Psoas muscle (tissue), 8 donors: ENCODE results near the gene ZNF654. TPM values are rescaled to one million over a fixed set of nuclear protein-coding genes. Genes with fewer than 3 reads are reported as not detected.
A peak's percentile ranks its signal among the peaks of the same experiment; 100 is the strongest.

Source experiments
- ATAC-seq, 4 donors: fragments of 200-7000 bp; cut with Tn5 transposase; one replicate each; pipeline ENCODE4 v1.9.1; 2020; ENCODE audit warnings: moderate library complexity in 3 of 4, mild to moderate bottlenecking in 2 of 4
- DNase-seq, 2 donors: peaks; one replicate each; pipeline ENCODE4 v3.0.0-alpha.2; 2020
- H3K27ac ChIP-seq: fragments of 200-600 bp; one replicate; pipeline ENCODE4 v1.8.0; 2022
- H3K27me3 ChIP-seq, 3 donors: fragments of 200-600 bp in 1 of 3; one replicate each; pipeline versions ENCODE4 v1.6.1 to v1.8.0; 2013 to 2022; ENCODE audit warnings: low read length in 2 of 3, mild to moderate bottlenecking in 2 of 3, moderate library complexity in 1 of 3; ENCODE audit not compliant: insufficient read depth in 3 of 3
- H3K36me3 ChIP-seq, 2 donors: fragments of 200-600 bp in 1 of 2; one replicate each; pipeline versions ENCODE4 v1.6.1 to v1.8.0; 2013 to 2022; ENCODE audit warnings: low read depth in 1 of 2, mild to moderate bottlenecking in 1 of 2, moderate library complexity in 1 of 2; ENCODE audit not compliant: insufficient read depth in 1 of 2
- H3K4me1 ChIP-seq: fragments of 200-600 bp; one replicate; pipeline ENCODE4 v1.8.0; 2022
- H3K4me3 ChIP-seq: fragments of 200-600 bp; one replicate; pipeline ENCODE4 v1.8.0; 2022; ENCODE audit warnings: mild to moderate bottlenecking
- H3K9me3 ChIP-seq: fragments of 200-600 bp; one replicate; pipeline ENCODE4 v1.8.0; 2022
- CTCF ChIP-seq: fragments of 200-600 bp; IDR thresholded peaks from one replicate; pipeline ENCODE4 v1.8.0; 2022; ENCODE audit warnings: antibody characterized with exemption
- WGBS, 3 donors: extraction: QIAGEN DNeasy Blood & Tissue Kit; methylation state at CpG; one replicate each; pipeline versions ENCODE4 v1.1.6 to v1.1.7; 2013; 5-methylcytosine and 5-hydroxymethylcytosine counted together
- intact Hi-C, 2 donors: fragments of 100-400 bp; cut with DNase I; formaldehyde crosslinking; loops; one replicate each; pipeline versions ENCODE4 v1.11.0 to v1.14.2; 2022
- polyA plus RNA-seq, 3 donors: library from polyadenylated mRNA; stranded (reverse); fragments of 200-250 nt; gene quantifications; one replicate each; pipeline ENCODE4 v1.2.3, GENCODE V29; 2013
- total RNA-seq, 4 donors: library from RNA; stranded (reverse); fragmentation: NEBNext Ultra II Directional in 2 of 4; extraction: Animal tissue kit (Norgen Biotek cat#: 25700) in 2 of 4; gene quantifications; one replicate each; pipeline versions ENCODE4 v1.2.1 to v1.2.4, GENCODE V29; 2021 to 2023
- donor health status: healthy with polysubstance abuse.
- donor health status: DM: no; HTN: no; CAD: no; lungs with moderate emphysema.
- donor health status: Bipolar disorder and iron deficiency.
- donor health status: healthy.
- donor health status: DM: yes; HTN: yes; CAD: no.
- donor health status: DM: no; HTN: no; CAD: no.
- donor health status: DM: no; HTN: no; CAD: no.
- donor health status: DM: yes; HTN: yes; CAD: no.

The ZNF654 gene
- total and polyA plus RNA-seq, 7 donors: 2.6 to 10.7 (median 8.9) TPM

GRCh38 chr3:88025001-88025552 lies 34.0 kb upstream of the ZNF654 start:
- H3K36me3 ChIP-seq: no peaks in the 10 kb centered on the region
- intact Hi-C loops: no loop called here
- ATAC-seq: no peak
- TF ChIP-seq CTCF: no peak
- WGBS, 3 donors: 70 to 80% (median 72%) methylated on average over 4 of the region's 4 CpGs
- H3K27ac ChIP-seq: no peak overlapping the region
- no peak overlapping the region for H3K4me3 ChIP-seq
- DNase-seq: no peak
- no peaks in the 10 kb centered on the region for H3K4me1 ChIP-seq
- H3K9me3 ChIP-seq: no peaks in the 10 kb centered on the region
- no peaks in the 10 kb centered on the region for H3K27me3 ChIP-seq

GRCh38 chr3:88028876-88029275 lies 30.2 kb upstream of the ZNF654 start:
- peaks cover 3% of the 10 kb centered on the region for H3K4me1 ChIP-seq
- ATAC-seq (no peak), DNase-seq (no peak)
- H3K27me3 ChIP-seq: no peaks in the 10 kb centered on the region
- no peak overlapping the region for H3K4me3 ChIP-seq
- intact Hi-C loops: no loop called here
- TF ChIP-seq CTCF: no peak
- 97 to 100% (median 97%) methylated on average over 2 of the region's 2 CpGs for WGBS, 3 donors
- H3K36me3 ChIP-seq: no peaks in the 10 kb centered on the region
- no peaks in the 10 kb centered on the region for H3K9me3 ChIP-seq
- no peak overlapping the region for H3K27ac ChIP-seq

GRCh38 chr3:88030210-88030609 lies 28.8 kb upstream of the ZNF654 start:
- H3K27ac ChIP-seq: no peak overlapping the region
- H3K36me3 ChIP-seq: no peaks in the 10 kb centered on the region
- H3K4me3 ChIP-seq: peak overlapping the region; percentile 9
- TF ChIP-seq CTCF: no peak
- DNase-seq (no peak), ATAC-seq (no peak)
- peaks cover 3% of the 10 kb centered on the region for H3K4me1 ChIP-seq
- intact Hi-C loops: no loop called here
- no peaks in the 10 kb centered on the region for H3K27me3 ChIP-seq
- WGBS, 3 donors: 31 to 43% (median 39%) methylated on average over 3 of the region's 3 CpGs
- no peaks in the 10 kb centered on the region for H3K9me3 ChIP-seq

- intact Hi-C loops: no loop called here
Measured at GRCh38 chr3:88031642-88032077, 27.4 kb upstream of the ZNF654 start.

More at GRCh38 chr3:88031642-88032077, 27.4 kb upstream of the ZNF654 start:
- Histone ChIP-seq H3K36me3 (no peaks in the 10 kb centered on the region), H3K27ac (peak overlapping the region; percentile 51), H3K4me1 (peaks cover 3% of the 10 kb centered on the region), H3K9me3 (no peaks in the 10 kb centered on the region), H3K27me3 (no peaks in the 10 kb centered on the region), H3K4me3 (peak overlapping the region; percentile 67)
- DNase-seq (no peak), ATAC-seq (peak in 2 of 4 donors; percentile 38 to 59)
- no peak for TF ChIP-seq CTCF
- WGBS, 3 donors: 0% methylated on average over 1 of the region's 1 CpG
